ENCODE data around the gene AAMP. TPM values are rescaled to one million over a fixed set of nuclear protein-coding genes. Genes with fewer than 3 reads are reported as not detected.

Gene AAMP
- total and polyA plus RNA-seq, 12 donors = 33.4 to 116 (median 57.5) TPM

DNA sequence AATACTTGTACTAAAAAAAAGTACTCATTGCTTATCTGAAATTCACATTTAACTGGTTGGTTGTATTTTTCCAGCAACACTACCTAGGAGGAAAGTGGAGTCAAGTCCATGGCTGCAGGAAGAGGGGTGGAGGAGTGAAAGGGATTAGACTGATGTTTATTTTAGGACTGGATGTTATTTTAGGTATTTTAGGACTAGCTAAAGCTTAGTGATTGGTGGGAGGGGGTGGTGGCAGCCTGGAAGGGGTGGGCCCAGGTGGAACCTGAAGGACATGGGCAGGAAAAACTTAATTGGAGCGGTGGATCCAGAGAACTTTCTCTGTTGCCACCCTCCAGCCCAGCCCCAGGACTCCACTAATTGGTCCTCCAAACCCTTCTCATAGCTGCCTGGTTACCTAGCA, 26.3 kb upstream of the AAMP start:
- DNase-seq = no peak
- 93 to 100% methylated on average over 1 of the region's 1 CpG for WGBS, 2 donors
- TF ChIP-seq, protein P1, sequence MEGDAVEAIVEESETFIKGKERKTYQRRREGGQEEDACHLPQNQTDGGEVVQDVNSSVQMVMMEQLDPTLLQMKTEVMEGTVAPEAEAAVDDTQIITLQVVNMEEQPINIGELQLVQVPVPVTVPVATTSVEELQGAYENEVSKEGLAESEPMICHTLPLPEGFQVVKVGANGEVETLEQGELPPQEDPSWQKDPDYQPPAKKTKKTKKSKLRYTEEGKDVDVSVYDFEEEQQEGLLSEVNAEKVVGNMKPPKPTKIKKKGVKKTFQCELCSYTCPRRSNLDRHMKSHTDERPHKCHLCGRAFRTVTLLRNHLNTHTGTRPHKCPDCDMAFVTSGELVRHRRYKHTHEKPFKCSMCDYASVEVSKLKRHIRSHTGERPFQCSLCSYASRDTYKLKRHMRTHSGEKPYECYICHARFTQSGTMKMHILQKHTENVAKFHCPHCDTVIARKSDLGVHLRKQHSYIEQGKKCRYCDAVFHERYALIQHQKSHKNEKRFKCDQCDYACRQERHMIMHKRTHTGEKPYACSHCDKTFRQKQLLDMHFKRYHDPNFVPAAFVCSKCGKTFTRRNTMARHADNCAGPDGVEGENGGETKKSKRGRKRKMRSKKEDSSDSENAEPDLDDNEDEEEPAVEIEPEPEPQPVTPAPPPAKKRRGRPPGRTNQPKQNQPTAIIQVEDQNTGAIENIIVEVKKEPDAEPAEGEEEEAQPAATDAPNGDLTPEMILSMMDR (IDR thresholded peaks at IDR 0.05) = no peak
- Histone ChIP-seq H3K27ac (no peak overlapping the region), H3K4me3 (no peak overlapping the region), H3K36me3 (no peaks in the 10 kb centered on the region), H3K27me3 (no peaks in the 10 kb centered on the region), H3K9me3 (no peaks in the 10 kb centered on the region), H3K4me1 (peaks cover 0 to 33% (median 12%) of the 10 kb centered on the region in 9 donors)
- intact Hi-C loops (cut with DNase I) = loop anchor here in 4 of 10 donors (10.0 kb wide), 3 partner anchors 99 to 269 kb away; partner anchors contain the start of genes CNOT9 (in 1 of the 4), CTDSP1 (in 1 of the 4) and USP37 (in 1 of the 4)
- no peak for ATAC-seq

DNA sequence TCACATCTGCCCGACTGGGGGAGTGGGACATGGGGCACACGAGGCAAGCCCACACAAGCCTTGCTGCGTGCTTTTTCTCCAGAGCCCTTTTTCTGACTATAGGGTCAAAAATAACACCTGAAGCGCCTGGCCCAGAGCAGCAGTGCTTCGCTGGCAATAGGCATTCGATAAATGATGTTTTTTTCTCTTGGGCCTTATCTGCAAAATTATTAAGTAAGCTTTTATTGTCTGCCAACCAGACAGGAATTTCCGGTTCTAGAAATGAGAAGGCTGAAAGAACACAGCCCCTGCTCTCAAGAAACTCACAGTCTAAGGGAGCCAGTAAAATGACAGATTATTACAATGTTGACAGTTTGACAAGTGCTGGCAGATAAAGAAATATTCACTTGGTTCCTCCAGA, 25.1 kb upstream of the AAMP start:
- DNase-seq (no peak), ATAC-seq (no peak)
- Histone ChIP-seq H3K4me1 (peaks cover 10 to 45% (median 23%) of the 10 kb centered on the region in 9 donors), H3K27me3 (no peaks in the 10 kb centered on the region), H3K9me3 (no peaks in the 10 kb centered on the region), H3K4me3 (no peak overlapping the region), H3K27ac (peak overlapping the region in 2 of 10 donors; percentile 27 to 46), H3K36me3 (no peaks in the 10 kb centered on the region)
- TF ChIP-seq, protein P1 (IDR thresholded peaks at IDR 0.05) = no peak
- 56 to 61% methylated on average over 7 of the region's 7 CpGs for WGBS, 2 donors
- intact Hi-C loops (cut with DNase I) = loop anchor here in 4 of 10 donors (10.0 kb wide), 3 partner anchors 100 to 270 kb away; partner anchors contain the start of genes CNOT9 (in 1 of the 4), CTDSP1 (in 1 of the 4) and USP37 (in 1 of the 4)

DNA sequence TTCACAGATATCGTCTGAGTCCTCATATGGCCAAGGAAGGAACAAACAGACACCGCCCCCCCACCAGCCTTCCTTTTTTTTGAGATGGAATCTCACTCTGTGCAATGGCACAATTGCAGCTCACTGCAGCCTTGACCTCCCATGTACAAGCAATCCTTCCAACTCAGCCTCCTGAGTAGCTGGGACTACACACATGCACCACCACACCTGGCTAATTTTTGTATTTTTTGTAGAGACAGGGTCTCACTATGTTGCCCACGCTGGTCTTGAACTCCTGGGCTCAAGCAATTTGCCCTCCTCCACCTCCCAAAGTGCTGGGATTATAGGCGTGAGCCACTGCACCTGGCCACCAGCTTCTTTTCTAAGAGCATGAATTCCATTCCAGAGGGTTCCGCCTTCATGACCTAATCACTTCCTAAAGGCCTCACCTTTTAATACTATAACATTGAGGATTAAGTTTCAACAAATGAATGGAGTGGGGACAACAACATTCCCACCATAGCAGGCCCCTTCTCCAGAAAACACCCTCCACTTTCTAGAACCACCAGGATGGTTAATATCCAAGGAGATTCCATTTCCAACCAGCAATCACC, 24.6 kb upstream of the AAMP start:
- DNase-seq (no peak), ATAC-seq (no peak)
- 86 to 89% methylated on average over 5 of the region's 5 CpGs for WGBS, 2 donors

DNA sequence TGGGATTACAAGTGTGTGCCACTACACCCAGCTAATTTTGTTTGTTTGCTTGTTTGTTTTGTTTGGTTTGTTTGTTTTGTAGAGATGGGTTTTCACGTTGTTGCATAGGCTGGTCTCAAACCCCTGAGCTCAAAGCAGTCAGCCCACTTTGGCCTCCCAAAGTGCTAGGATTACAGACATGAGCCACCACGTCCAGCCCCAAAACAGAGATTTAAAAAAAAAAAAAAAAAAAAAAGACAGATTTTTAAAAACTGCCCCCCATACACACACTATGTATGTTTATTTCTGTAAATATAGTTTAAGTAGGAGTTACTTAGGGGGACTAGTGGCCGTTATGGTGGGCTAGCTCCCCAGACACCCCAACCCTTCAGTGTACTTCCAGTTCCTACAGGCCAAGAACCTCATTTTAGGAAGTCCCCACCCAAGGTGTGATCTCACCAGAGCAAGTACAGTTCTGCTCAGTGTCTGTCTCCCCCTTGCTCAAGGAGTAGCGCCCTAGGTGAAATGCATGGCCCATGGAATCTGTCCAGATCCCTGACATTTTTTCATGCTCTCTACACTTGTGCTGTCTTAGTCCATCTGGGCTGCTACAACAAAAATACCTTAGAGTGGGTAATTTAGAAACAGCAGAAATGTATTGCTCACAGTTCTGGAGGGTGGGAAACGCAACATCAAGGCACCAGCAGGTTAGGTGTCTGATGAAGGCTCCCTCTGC, 23.9 kb upstream of the AAMP start:
- H3K4me3 ChIP-seq = no peak overlapping the region
- intact Hi-C loops (cut with DNase I) = loop anchor here in 5 of 10 donors (2.0 to 10.0 kb wide), 6 partner anchors 77 to 271 kb away; partner anchors contain the start of genes CTDSP1 (in 4 of the 5), ARPC2 (in 1 of the 5), CNOT9 (in 1 of the 5) and USP37 (in 1 of the 5)
- H3K27ac ChIP-seq = peak overlapping the region in 1 of 10 donors; percentile 100
- peaks cover 12 to 56% (median 35%) of the 10 kb centered on the region in 9 donors for H3K4me1 ChIP-seq
- H3K27me3 ChIP-seq = no peaks in the 10 kb centered on the region
- DNase-seq (no peak), ATAC-seq (no peak)
- 70 to 74% methylated on average over 5 of the region's 5 CpGs for WGBS, 2 donors
- TF ChIP-seq, protein P1 (IDR thresholded peaks at IDR 0.05) = no peak
- no peaks in the 10 kb centered on the region for H3K9me3 ChIP-seq
- H3K36me3 ChIP-seq = no peaks in the 10 kb centered on the region

More for the DNA sequence above, 24.6 kb upstream of the AAMP start:
- Histone ChIP-seq H3K27ac (peak overlapping the region in 2 of 10 donors; percentile 27 to 46), H3K9me3 (no peaks in the 10 kb centered on the region), H3K36me3 (no peaks in the 10 kb centered on the region), H3K4me1 (peaks cover 12 to 50% (median 28%) of the 10 kb centered on the region in 9 donors), H3K27me3 (no peaks in the 10 kb centered on the region), H3K4me3 (no peak overlapping the region)
- intact Hi-C loops (cut with DNase I) = loop anchor here in 5 of 10 donors (5.0 to 10.0 kb wide), 5 partner anchors 100 to 270 kb away; partner anchors contain the start of genes CTDSP1 (in 4 of the 5), CNOT9 (in 1 of the 5) and USP37 (in 1 of the 5)
- TF ChIP-seq, protein P1 (IDR thresholded peaks at IDR 0.05) = no peak

All from heart right ventricle (tissue), 16 donors.